ENCODE measurements around the gene BAHCC1.

DNA sequence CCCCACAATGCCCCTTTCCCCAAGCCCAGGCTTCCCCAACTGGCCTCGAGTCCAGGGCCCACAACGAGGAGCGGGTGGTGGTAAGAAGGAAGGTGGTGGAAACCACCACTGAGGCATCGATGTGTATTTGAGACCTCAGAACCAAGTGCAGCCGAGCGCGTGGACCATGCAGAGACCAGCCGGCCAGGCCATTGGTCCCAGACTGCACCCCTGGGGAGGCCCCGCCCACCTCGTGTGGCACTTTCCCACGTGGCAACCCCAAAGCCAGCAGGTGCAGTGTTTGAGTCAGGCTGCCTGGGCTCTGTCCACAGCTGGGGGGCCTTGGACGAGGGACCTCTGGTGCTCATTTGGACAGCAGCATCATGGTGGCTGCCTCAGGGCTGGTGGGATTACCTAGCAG is 28.1 kb upstream of the BAHCC1 start:
- TF ChIP-seq POLR2A (IDR thresholded peaks at IDR 0.05): no peak
- TF ChIP-seq, protein P1, sequence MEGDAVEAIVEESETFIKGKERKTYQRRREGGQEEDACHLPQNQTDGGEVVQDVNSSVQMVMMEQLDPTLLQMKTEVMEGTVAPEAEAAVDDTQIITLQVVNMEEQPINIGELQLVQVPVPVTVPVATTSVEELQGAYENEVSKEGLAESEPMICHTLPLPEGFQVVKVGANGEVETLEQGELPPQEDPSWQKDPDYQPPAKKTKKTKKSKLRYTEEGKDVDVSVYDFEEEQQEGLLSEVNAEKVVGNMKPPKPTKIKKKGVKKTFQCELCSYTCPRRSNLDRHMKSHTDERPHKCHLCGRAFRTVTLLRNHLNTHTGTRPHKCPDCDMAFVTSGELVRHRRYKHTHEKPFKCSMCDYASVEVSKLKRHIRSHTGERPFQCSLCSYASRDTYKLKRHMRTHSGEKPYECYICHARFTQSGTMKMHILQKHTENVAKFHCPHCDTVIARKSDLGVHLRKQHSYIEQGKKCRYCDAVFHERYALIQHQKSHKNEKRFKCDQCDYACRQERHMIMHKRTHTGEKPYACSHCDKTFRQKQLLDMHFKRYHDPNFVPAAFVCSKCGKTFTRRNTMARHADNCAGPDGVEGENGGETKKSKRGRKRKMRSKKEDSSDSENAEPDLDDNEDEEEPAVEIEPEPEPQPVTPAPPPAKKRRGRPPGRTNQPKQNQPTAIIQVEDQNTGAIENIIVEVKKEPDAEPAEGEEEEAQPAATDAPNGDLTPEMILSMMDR (IDR thresholded peaks at IDR 0.05): no peak

Measured in prostate gland (tissue), 2 donors.